TTC549 (cell line): Measurements from ENCODE around the gene C3AR1.
"Not testable (repeated sequence)": the region's sequence is repeated elsewhere in the genome, so short reads cannot be mapped to it uniquely, and the experiment has no call there.

ENCODE experiments used
- FAIRE-seq: peaks from 2 replicates; lab custom pipeline; 2012; peaks lifted over from hg19 to GRCh38; lab: Jason Lieb, UNC

Gene C3AR1

GRCh38 chr12:8027856-8028255, 38.3 kb downstream of the C3AR1 start:
- no peak for FAIRE-seq

- FAIRE-seq: peak; percentile 98
Measured at GRCh38 chr12:8026291-8026900, 39.8 kb downstream of the C3AR1 start.

- FAIRE-seq: no peak
Measured at GRCh38 chr12:8018666-8019581, 47.2 kb downstream of the C3AR1 start.

GRCh38 chr12:8018213-8018612, 47.9 kb downstream of the C3AR1 start:
- not testable (repeated sequence) for FAIRE-seq

- FAIRE-seq: no peak
Measured at GRCh38 chr12:8014836-8015235, 51.3 kb downstream of the C3AR1 start.

- FAIRE-seq: no peak
Measured at GRCh38 chr12:8012651-8013309, 53.4 kb downstream of the C3AR1 start.

GRCh38 chr12:8011331-8011730, 54.8 kb downstream of the C3AR1 start:
- FAIRE-seq: no peak
